Endometrial microvascular endothelial cells (primary cell): ENCODE measurements around the gene BAHCC1. TPM values are rescaled to one million over a fixed set of nuclear protein-coding genes. Genes with fewer than 3 reads are reported as not detected.

Experiments used
- in situ Hi-C: cut with HindIII; loops from 2 replicates; pipeline ENCODE4 v1.10.0; 2017; ENCODE audit warnings: low sequenced_read_pairs, low pct_unique_long_range_greater_than_20kb; ENCODE audit errors: inconsistent ontology term
- total RNA-seq: library from RNA; depleted of rRNA; stranded (reverse); fragments of >200 nt; gene quantifications from one replicate; pipeline ENCODE4 v1.2.3, GENCODE V29; 2015; ENCODE audit errors: inconsistent ontology term

BAHCC1 gene
- total RNA-seq, 1 donor from 2014 or later: 10.0 TPM

- in situ Hi-C loops: no loop called here
Measured at GRCh38 chr17:81383504-81384421, 11.5 kb upstream of the BAHCC1 start.

GRCh38 chr17:81384929-81385319, 10.3 kb upstream of the BAHCC1 start:
- in situ Hi-C loops: no loop called here

- in situ Hi-C loops: no loop called here
Measured at GRCh38 chr17:81385320-81386111, 9.7 kb upstream of the BAHCC1 start.

- in situ Hi-C loops: no loop called here
Measured at GRCh38 chr17:81386141-81386645, 9.1 kb upstream of the BAHCC1 start.

GRCh38 chr17:81386646-81387099, 8.6 kb upstream of the BAHCC1 start:
- in situ Hi-C loops: no loop called here

GRCh38 chr17:81387100-81388090, 7.9 kb upstream of the BAHCC1 start:
- in situ Hi-C loops: no loop called here

- in situ Hi-C loops: no loop called here
Measured at GRCh38 chr17:81388091-81388611, 7.1 kb upstream of the BAHCC1 start.

- in situ Hi-C loops: no loop called here
Measured at GRCh38 chr17:81388612-81389367, 6.5 kb upstream of the BAHCC1 start.

- in situ Hi-C loops: no loop called here
Measured at GRCh38 chr17:81389585-81389984, 5.7 kb upstream of the BAHCC1 start.

- in situ Hi-C loops: loop anchor here (10.0 kb wide), 1 partner anchor 125 kb away; the partner anchor contains the start of gene ACTG1
Measured at GRCh38 chr17:81390029-81390872, 5.0 kb upstream of the BAHCC1 start.

GRCh38 chr17:81390873-81391255, 4.4 kb upstream of the BAHCC1 start:
- in situ Hi-C loops: loop anchor here (10.0 kb wide), 1 partner anchor 124 kb away; the partner anchor contains the start of gene ACTG1

GRCh38 chr17:81391293-81391935, 3.8 kb upstream of the BAHCC1 start:
- in situ Hi-C loops: loop anchor here (10.0 kb wide), 1 partner anchor 123 kb away; the partner anchor contains the start of gene ACTG1

GRCh38 chr17:81391936-81392908, 3.0 kb upstream of the BAHCC1 start:
- in situ Hi-C loops: loop anchor here (10.0 kb wide), 1 partner anchor 123 kb away; the partner anchor contains the start of gene ACTG1

- in situ Hi-C loops: loop anchor here (10.0 kb wide), 1 partner anchor 122 kb away; the partner anchor contains the start of gene ACTG1
Measured at GRCh38 chr17:81392909-81393654, 2.2 kb upstream of the BAHCC1 start.
